Effector memory CD4-positive, alpha-beta T cell (primary cell): ENCODE measurements around the gene CD80.

Experiments used
- DNase-seq, 3 donors: peaks; one replicate each; pipeline ENCODE4 v3.0.0-alpha.2; 2020
- H3K27ac ChIP-seq: 2 replicates; pipeline ENCODE4 v1.7.0; 2013; ENCODE audit warnings: mild to moderate bottlenecking, low read length, moderate library complexity; ENCODE audit not compliant: insufficient read depth, poor library complexity, severe bottlenecking
- H3K27me3 ChIP-seq: replicated peaks from 2 replicates; pipeline ENCODE4 v1.7.0; 2013; ENCODE audit warnings: mild to moderate bottlenecking, low read length; ENCODE audit not compliant: insufficient read depth, control insufficient read depth, poor library complexity, severe bottlenecking
- H3K36me3 ChIP-seq: 2 replicates; pipeline ENCODE4 v1.7.0; 2013; ENCODE audit warnings: mild to moderate bottlenecking, low read length, moderate library complexity; ENCODE audit not compliant: control insufficient read depth, insufficient read depth
- H3K4me1 ChIP-seq: 2 replicates; pipeline ENCODE4 v1.7.0; 2013; ENCODE audit warnings: low read length, mild to moderate bottlenecking; ENCODE audit not compliant: control insufficient read depth, insufficient read depth, poor library complexity, severe bottlenecking
- H3K4me3 ChIP-seq: 2 replicates; pipeline ENCODE4 v1.7.0; 2013; ENCODE audit warnings: low read length, low read depth, mild to moderate bottlenecking; ENCODE audit not compliant: insufficient read depth, poor library complexity, severe bottlenecking
- H3K9me3 ChIP-seq: 2 replicates; pipeline ENCODE4 v1.7.0; 2013; ENCODE audit warnings: mild to moderate bottlenecking, low read length, moderate library complexity; ENCODE audit not compliant: control insufficient read depth

The CD80 gene

GRCh38 chr3:119550192-119550910 lies 9.1 kb downstream of the CD80 start:
- no peak for DNase-seq
- Histone ChIP-seq H3K4me3 (no peak overlapping the region), H3K4me1 (no peaks in the 10 kb centered on the region), H3K36me3 (no peaks in the 10 kb centered on the region), H3K9me3 (no peaks in the 10 kb centered on the region), H3K27me3 (no peaks in the 10 kb centered on the region), H3K27ac (no peak overlapping the region)

GRCh38 chr3:119548341-119548740 lies 11.1 kb downstream of the CD80 start:
- no peak for DNase-seq
- H3K27me3 ChIP-seq: no peaks in the 10 kb centered on the region
- no peak overlapping the region for H3K27ac ChIP-seq
- H3K36me3 ChIP-seq: no peaks in the 10 kb centered on the region
- no peaks in the 10 kb centered on the region for H3K9me3 ChIP-seq
- H3K4me1 ChIP-seq: no peaks in the 10 kb centered on the region
- no peak overlapping the region for H3K4me3 ChIP-seq

GRCh38 chr3:119547227-119547626 lies 12.2 kb downstream of the CD80 start:
- DNase-seq: no peak
- no peaks in the 10 kb centered on the region for H3K27me3 ChIP-seq

GRCh38 chr3:119543147-119543546 lies 16.3 kb downstream of the CD80 start:
- H3K36me3 ChIP-seq: no peaks in the 10 kb centered on the region
- H3K27ac ChIP-seq: no peak overlapping the region
- DNase-seq: no peak
- no peaks in the 10 kb centered on the region for H3K9me3 ChIP-seq
- H3K4me3 ChIP-seq: no peak overlapping the region
- H3K4me1 ChIP-seq: no peaks in the 10 kb centered on the region
- no peaks in the 10 kb centered on the region for H3K27me3 ChIP-seq

More at GRCh38 chr3:119547227-119547626, 12.2 kb downstream of the CD80 start:
- Histone ChIP-seq H3K4me3 (no peak overlapping the region), H3K9me3 (no peaks in the 10 kb centered on the region), H3K4me1 (no peaks in the 10 kb centered on the region), H3K36me3 (no peaks in the 10 kb centered on the region), H3K27ac (no peak overlapping the region)

- Histone ChIP-seq H3K9me3 (no peaks in the 10 kb centered on the region), H3K36me3 (no peaks in the 10 kb centered on the region)
- DNase-seq: no peak
Measured at GRCh38 chr3:119542168-119542767, 17.1 kb downstream of the CD80 start.

GRCh38 chr3:119541547-119541946 lies 17.9 kb downstream of the CD80 start:
- H3K4me1 ChIP-seq: no peaks in the 10 kb centered on the region
- H3K27ac ChIP-seq: no peak overlapping the region
- H3K9me3 ChIP-seq: no peaks in the 10 kb centered on the region
- H3K4me3 ChIP-seq: no peak overlapping the region
- H3K27me3 ChIP-seq: no peaks in the 10 kb centered on the region
- H3K36me3 ChIP-seq: no peaks in the 10 kb centered on the region
- no peak for DNase-seq

More at GRCh38 chr3:119542168-119542767, 17.1 kb downstream of the CD80 start:
- no peaks in the 10 kb centered on the region for H3K27me3 ChIP-seq
- H3K4me1 ChIP-seq: no peaks in the 10 kb centered on the region
- H3K27ac ChIP-seq: no peak overlapping the region
- no peak overlapping the region for H3K4me3 ChIP-seq

- no peak for DNase-seq
- Histone ChIP-seq H3K27ac (no peak overlapping the region), H3K4me1 (no peaks in the 10 kb centered on the region), H3K9me3 (no peaks in the 10 kb centered on the region), H3K36me3 (no peaks in the 10 kb centered on the region), H3K27me3 (no peaks in the 10 kb centered on the region), H3K4me3 (no peak overlapping the region)
Measured at GRCh38 chr3:119538772-119539171, 20.6 kb downstream of the CD80 start.

- Histone ChIP-seq H3K36me3 (no peaks in the 10 kb centered on the region), H3K4me1 (no peaks in the 10 kb centered on the region), H3K27me3 (no peaks in the 10 kb centered on the region), H3K9me3 (no peaks in the 10 kb centered on the region), H3K27ac (no peak overlapping the region), H3K4me3 (no peak overlapping the region)
- DNase-seq: no peak
Measured at GRCh38 chr3:119536757-119537156, 22.7 kb downstream of the CD80 start.

GRCh38 chr3:119534296-119534695 lies 25.1 kb downstream of the CD80 start:
- no peak for DNase-seq
- Histone ChIP-seq H3K27me3 (no peaks in the 10 kb centered on the region), H3K27ac (no peak overlapping the region), H3K4me3 (no peak overlapping the region), H3K36me3 (no peaks in the 10 kb centered on the region), H3K9me3 (no peaks in the 10 kb centered on the region), H3K4me1 (no peaks in the 10 kb centered on the region)

- H3K36me3 ChIP-seq: no peaks in the 10 kb centered on the region
Measured at GRCh38 chr3:119531151-119531550, 28.3 kb downstream of the CD80 start.

More at GRCh38 chr3:119531151-119531550, 28.3 kb downstream of the CD80 start:
- Histone ChIP-seq H3K4me1 (no peaks in the 10 kb centered on the region), H3K27me3 (no peaks in the 10 kb centered on the region), H3K27ac (no peak overlapping the region), H3K9me3 (no peaks in the 10 kb centered on the region), H3K4me3 (no peak overlapping the region)
- no peak for DNase-seq
